Endothelial cell (in vitro differentiated cells): ENCODE data around the gene GFI1. TPM values are rescaled to one million over a fixed set of nuclear protein-coding genes. Genes with fewer than 3 reads are reported as not detected.
"Not testable (repeated sequence)": the region's sequence is repeated elsewhere in the genome, so short reads cannot be mapped to it uniquely, and the experiment has no call there.

Source experiments
- DNase-seq: peaks from one replicate; pipeline ENCODE4 v3.0.0; 2021; ENCODE audit warnings: low spot score
- H3K27ac Mint-ChIP-seq: one replicate; pipeline ENCODE4 v1.8.0; 2021; ENCODE audit warnings: mixed read lengths, inconsistent platforms; ENCODE audit not compliant: unreplicated experiment
- H3K27me3 Mint-ChIP-seq: one replicate; pipeline ENCODE4 v1.8.0; 2021; ENCODE audit warnings: mild to moderate bottlenecking, moderate library complexity, mixed read lengths, inconsistent platforms; ENCODE audit not compliant: unreplicated experiment
- H3K36me3 Mint-ChIP-seq: one replicate; pipeline ENCODE4 v1.8.0; 2021; ENCODE audit warnings: mild to moderate bottlenecking, low read depth, mixed read lengths, inconsistent platforms; ENCODE audit not compliant: unreplicated experiment
- H3K4me1 Mint-ChIP-seq: one replicate; pipeline ENCODE4 v1.8.0; 2021; ENCODE audit warnings: mild to moderate bottlenecking, mixed read lengths, inconsistent platforms; ENCODE audit not compliant: unreplicated experiment
- H3K4me3 Mint-ChIP-seq: one replicate; pipeline ENCODE4 v1.8.0; 2021; ENCODE audit warnings: mild to moderate bottlenecking, mixed read lengths, inconsistent platforms; ENCODE audit not compliant: unreplicated experiment
- H3K9me3 Mint-ChIP-seq: one replicate; pipeline ENCODE4 v1.8.0; 2021; ENCODE audit warnings: mixed read lengths, inconsistent platforms; ENCODE audit not compliant: unreplicated experiment
- total RNA-seq: library from RNA; stranded (reverse); fragmentation: NEBNext Ultra II Directional; extraction: Animal tissue kit (Norgen Biotek cat#: 25700); gene quantifications from one replicate; pipeline ENCODE4 v1.2.1, GENCODE V29; 2021; ENCODE audit not compliant: unreplicated experiment
- TF ChIP-seq, protein P1 (sequence below): fragments of 200-600 bp; sonication (generic); IDR thresholded peaks from one replicate; pipeline ENCODE4 v1.5.0; 2021; ENCODE audit warnings: antibody characterized with exemption; ENCODE audit not compliant: unreplicated experiment

Gene GFI1
- total RNA-seq, 1 donor from 2014 or later = 0.26 TPM

GRCh38 chr1:92442351-92442750 is 44.4 kb downstream of the GFI1 start:
- Mint-ChIP-seq H3K36me3 (no peaks in the 10 kb centered on the region), H3K4me3 (no peak overlapping the region), H3K27me3 (no peaks in the 10 kb centered on the region), H3K9me3 (no peaks in the 10 kb centered on the region), H3K27ac (no peak overlapping the region), H3K4me1 (peaks cover 13% of the 10 kb centered on the region)
- TF ChIP-seq, protein P1, sequence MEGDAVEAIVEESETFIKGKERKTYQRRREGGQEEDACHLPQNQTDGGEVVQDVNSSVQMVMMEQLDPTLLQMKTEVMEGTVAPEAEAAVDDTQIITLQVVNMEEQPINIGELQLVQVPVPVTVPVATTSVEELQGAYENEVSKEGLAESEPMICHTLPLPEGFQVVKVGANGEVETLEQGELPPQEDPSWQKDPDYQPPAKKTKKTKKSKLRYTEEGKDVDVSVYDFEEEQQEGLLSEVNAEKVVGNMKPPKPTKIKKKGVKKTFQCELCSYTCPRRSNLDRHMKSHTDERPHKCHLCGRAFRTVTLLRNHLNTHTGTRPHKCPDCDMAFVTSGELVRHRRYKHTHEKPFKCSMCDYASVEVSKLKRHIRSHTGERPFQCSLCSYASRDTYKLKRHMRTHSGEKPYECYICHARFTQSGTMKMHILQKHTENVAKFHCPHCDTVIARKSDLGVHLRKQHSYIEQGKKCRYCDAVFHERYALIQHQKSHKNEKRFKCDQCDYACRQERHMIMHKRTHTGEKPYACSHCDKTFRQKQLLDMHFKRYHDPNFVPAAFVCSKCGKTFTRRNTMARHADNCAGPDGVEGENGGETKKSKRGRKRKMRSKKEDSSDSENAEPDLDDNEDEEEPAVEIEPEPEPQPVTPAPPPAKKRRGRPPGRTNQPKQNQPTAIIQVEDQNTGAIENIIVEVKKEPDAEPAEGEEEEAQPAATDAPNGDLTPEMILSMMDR = no peak
- no peak for DNase-seq

DNA sequence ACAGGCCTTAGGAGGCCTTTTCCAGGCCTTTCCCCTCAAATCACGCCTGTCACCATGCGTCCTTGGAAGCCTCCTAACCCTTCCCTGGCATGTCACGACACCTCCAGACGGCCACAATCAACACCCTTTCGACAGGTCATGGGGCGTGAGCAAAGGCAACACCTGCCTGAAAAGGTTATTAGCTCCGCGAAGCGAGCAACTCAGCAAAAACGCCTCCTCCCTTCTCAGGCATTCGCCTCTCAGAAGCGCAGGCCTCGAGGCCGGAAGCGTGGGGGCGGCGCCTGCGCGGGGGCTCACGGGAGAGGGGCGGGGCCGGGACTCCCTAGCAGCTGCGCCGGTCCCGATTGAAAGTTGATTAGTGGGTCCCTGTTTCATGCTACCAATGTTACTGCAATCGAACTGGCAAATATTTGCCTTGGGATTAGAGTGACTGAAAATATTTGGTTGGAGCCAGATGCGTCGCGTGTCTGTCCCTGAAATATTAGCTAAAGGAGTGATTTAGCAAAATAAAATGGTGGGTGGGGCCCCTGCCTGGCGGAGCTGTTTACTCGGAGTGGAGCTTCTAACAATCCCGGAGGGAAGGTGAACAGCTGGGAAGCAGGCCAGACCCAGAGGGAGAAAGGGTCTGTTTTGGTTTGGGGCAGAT is 44.9 kb downstream of the GFI1 start:
- no peak overlapping the region for H3K4me3 Mint-ChIP-seq
- DNase-seq = no peak
- H3K36me3 Mint-ChIP-seq = no peaks in the 10 kb centered on the region

DNA sequence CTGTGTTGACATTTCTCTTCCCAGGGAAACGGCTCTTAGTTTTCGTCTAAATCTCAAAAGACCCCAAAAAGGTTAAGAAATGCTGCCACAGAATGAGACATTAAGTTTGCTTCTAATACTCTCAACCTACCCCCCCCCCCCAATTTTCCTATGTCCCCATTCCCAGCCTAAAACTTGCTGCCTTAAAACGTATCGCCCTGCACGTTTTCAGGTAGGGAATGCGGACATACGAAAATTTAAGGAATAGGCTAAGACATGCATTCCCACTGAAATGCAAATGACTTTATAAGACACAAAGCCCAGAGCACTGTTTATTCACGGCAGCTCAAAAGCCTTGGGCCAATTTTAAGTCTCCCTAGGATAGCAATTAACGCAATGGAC is 45.4 kb downstream of the GFI1 start:
- no peaks in the 10 kb centered on the region for H3K9me3 Mint-ChIP-seq
- H3K4me3 Mint-ChIP-seq = no peak overlapping the region
- TF ChIP-seq, protein P1 = no peak
- H3K4me1 Mint-ChIP-seq = peaks cover 12% of the 10 kb centered on the region
- H3K27ac Mint-ChIP-seq = no peak overlapping the region
- H3K36me3 Mint-ChIP-seq = no peaks in the 10 kb centered on the region
- DNase-seq = no peak
- no peaks in the 10 kb centered on the region for H3K27me3 Mint-ChIP-seq

More for the DNA sequence above, 44.9 kb downstream of the GFI1 start:
- no peak overlapping the region for H3K27ac Mint-ChIP-seq
- TF ChIP-seq, protein P1 = no peak
- no peaks in the 10 kb centered on the region for H3K27me3 Mint-ChIP-seq
- H3K4me1 Mint-ChIP-seq = peaks cover 13% of the 10 kb centered on the region
- no peaks in the 10 kb centered on the region for H3K9me3 Mint-ChIP-seq

GRCh38 chr1:92439291-92439690 is 47.4 kb downstream of the GFI1 start:
- H3K36me3 Mint-ChIP-seq = no peaks in the 10 kb centered on the region
- H3K27ac Mint-ChIP-seq = no peak overlapping the region
- no peak for DNase-seq
- no peaks in the 10 kb centered on the region for H3K9me3 Mint-ChIP-seq
- H3K4me3 Mint-ChIP-seq = no peak overlapping the region
- no peaks in the 10 kb centered on the region for H3K27me3 Mint-ChIP-seq
- peaks cover 5% of the 10 kb centered on the region for H3K4me1 Mint-ChIP-seq
- TF ChIP-seq, protein P1 = no peak

DNA sequence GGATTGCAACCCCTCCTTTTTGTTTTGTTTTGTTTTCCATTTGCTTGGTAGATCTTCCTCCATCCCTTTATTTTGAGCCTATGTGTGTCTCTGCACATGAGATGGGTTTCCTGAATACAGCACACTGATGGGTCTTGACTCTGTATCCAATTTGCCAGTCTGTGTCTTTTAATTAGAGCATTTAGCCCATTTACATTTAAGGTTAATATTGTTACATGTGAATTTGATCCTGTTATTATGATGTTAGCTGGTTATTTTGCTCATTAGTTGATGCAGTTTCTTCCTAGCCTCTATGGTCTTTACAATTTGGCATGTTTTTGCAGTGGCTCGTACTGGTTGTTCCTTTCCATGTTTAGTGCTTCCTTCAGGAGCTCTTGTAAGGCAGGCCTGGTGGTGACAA is 52.2 kb downstream of the GFI1 start:
- H3K4me3 Mint-ChIP-seq, DNase-seq, H3K9me3 Mint-ChIP-seq, H3K27me3 Mint-ChIP-seq, H3K27ac Mint-ChIP-seq, H3K4me1 Mint-ChIP-seq, H3K36me3 Mint-ChIP-seq: not testable (repeated sequence)
